Adipose tissue (tissue), 3 donors: ENCODE data around the gene QKI. TPM values are rescaled to one million over a fixed set of nuclear protein-coding genes. Genes with fewer than 3 reads are reported as not detected.

ENCODE experiments used
- H3K27ac ChIP-seq: one replicate; pipeline ENCODE4 v1.5.1; 2013; ENCODE audit warnings: low read depth, low read length
- whole genome bisulfite sequencing, 3 donors: extraction: QIAGEN DNeasy Blood & Tissue Kit; methylation state at CpG; one replicate each; pipeline ENCODE4 v1.1.7; 2013; 5-methylcytosine and 5-hydroxymethylcytosine counted together
- polyA plus RNA-seq, 3 donors: library from polyadenylated mRNA; stranded (reverse); fragments of 200-250 nt; gene quantifications; one replicate each; pipeline ENCODE4 v1.2.3, GENCODE V29; 2013
- donor health status: healthy with polysubstance abuse.
- donor health status: Bipolar disorder and iron deficiency.
- donor health status: healthy.

Gene QKI
- polyA plus RNA-seq, 3 donors = 20.1 to 110 (median 51.2) TPM

DNA sequence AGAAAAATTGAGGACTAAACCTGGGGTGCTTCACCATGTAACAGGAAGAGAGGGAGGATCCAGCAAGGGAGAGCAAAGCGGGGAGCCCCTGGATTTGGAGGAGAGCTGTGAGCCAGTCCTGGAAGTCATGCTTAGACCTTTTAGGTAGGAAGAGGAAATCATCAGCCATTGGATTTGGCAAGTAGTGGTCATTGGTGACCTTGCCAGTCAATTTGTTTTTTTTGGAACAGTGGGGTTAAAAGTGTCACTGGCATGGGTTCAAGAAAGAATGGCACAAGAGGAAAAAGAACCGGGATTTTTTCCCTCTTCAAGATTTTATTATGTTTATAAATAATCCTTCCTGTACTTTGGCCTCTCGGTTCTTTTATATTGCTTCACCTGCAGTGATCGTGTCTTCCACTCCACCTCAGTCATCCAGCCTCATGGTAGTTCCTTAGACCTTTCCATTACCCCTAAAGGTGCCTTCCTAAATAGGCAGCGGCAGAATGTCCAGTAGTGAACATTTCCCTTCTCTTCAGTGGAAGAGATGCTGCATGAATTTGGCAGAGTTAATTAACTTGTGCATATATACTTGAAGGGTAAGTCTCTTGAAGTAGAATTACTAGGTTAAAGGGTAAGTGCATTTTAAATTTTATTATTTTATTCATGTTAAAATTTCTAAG, 124.7 kb downstream of the QKI start:
- H3K27ac ChIP-seq = no peak overlapping the region
- 61 to 74% (median 67%) methylated on average over 5 of the region's 5 CpGs for WGBS, 3 donors

DNA sequence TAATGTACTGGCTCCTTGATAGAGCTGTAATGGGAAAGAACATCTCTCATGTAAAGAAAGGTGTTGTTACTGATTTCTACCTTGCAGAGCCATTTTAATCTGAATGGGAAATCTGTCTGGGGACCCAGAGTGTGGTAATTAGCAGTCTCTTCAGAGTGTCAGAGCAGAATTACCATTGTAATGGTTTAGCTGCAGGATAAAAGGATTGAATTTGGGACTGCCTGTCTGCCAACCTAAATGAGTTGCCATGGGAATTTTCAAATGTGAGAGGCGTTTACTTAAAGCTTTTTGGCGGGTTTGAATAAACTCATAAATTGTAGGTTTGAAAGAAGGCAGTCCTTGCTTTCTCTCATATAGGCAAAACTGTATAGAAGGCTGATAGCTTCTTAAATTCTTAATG, 128.8 kb downstream of the QKI start:
- WGBS, 3 donors = 81 to 95% (median 92%) methylated on average over 2 of the region's 2 CpGs

DNA sequence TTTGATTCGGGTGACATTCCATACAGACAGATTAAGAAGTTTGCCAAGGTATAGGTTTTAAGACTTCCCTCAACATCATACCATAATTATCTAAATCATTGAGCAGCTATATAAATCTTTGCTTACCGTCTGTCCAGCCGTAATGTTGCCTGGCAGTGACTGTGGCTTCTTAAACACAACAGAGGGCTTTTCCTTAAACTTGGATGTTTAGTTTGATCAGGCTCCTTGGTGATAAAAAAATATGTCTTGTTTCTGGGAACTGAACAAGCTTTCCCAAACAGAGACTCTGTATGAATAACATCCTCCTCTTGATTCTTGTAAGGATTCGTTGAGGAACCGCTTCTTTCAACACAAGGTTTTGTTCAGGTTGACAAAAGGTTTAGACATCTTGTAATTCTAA, 130.9 kb downstream of the QKI start:
- no peak overlapping the region for H3K27ac ChIP-seq
- 87 to 90% (median 89%) methylated on average over 5 of the region's 5 CpGs for WGBS, 3 donors

More for the DNA sequence above, 128.8 kb downstream of the QKI start:
- no peak overlapping the region for H3K27ac ChIP-seq

- WGBS, 3 donors = 92 to 98% (median 93%) methylated on average over 3 of the region's 3 CpGs
- no peak overlapping the region for H3K27ac ChIP-seq
Observed at GRCh38 chr6:163547287-163547686, 132.8 kb downstream of the QKI start.

GRCh38 chr6:163548624-163549023, 134.1 kb downstream of the QKI start:
- H3K27ac ChIP-seq = no peak overlapping the region
- 81 to 96% (median 96%) methylated on average over 3 of the region's 3 CpGs for WGBS, 3 donors

DNA sequence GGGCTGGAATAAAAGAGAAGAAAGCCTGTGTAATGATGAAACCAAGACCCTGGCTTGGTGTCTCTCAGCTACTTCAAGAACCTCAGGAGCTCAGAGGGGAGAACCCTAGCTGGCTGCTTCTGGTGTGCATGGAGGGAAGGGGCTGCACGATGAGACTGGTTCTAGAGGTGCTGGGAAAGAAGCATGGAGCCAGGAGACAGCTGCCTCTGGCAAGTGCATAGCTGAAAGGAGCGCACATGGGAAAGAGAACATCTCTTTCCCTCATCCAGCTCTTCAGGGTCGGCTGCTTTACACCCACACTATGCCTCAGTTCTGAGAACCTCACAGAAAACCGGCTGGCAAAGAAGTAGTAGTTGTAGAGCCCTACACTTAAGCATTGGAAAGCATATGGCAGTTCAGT, 139.5 kb downstream of the QKI start:
- no peak overlapping the region for H3K27ac ChIP-seq
- WGBS, 3 donors = 82 to 96% (median 87%) methylated on average over 4 of the region's 4 CpGs

DNA sequence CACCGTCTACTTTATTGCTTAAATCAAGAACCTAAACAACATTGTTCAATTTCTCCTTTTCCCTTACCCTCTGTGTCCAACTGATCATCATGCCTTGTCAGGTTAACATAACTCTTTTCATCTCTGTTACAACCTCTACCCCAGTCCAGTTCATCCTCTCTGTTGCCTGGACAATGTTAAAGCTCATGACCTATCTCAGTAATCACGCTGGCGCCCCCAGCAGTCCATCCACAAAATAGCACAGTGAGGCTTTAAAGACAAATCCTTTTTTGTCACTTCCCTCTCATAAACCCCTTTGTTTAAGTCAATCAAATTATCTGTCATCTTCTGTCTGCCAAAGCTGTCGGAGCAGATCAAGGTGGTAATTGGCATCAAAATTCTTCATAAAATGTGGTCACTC, 140.1 kb downstream of the QKI start:
- no peak overlapping the region for H3K27ac ChIP-seq
- 70 to 83% (median 82%) methylated on average over 4 of the region's 4 CpGs for WGBS, 3 donors

GRCh38 chr6:163559661-163560060, 145.1 kb downstream of the QKI start:
- 61 to 64% (median 62%) methylated on average over 3 of the region's 3 CpGs for WGBS, 3 donors
- no peak overlapping the region for H3K27ac ChIP-seq

GRCh38 chr6:163563318-163563717, 148.8 kb downstream of the QKI start:
- 94 to 96% (median 94%) methylated on average over 8 of the region's 8 CpGs for WGBS, 3 donors
- no peak overlapping the region for H3K27ac ChIP-seq

GRCh38 chr6:163564534-163564933, 150.0 kb downstream of the QKI start:
- 61 to 89% (median 87%) methylated on average over 3 of the region's 3 CpGs for WGBS, 3 donors
- H3K27ac ChIP-seq = no peak overlapping the region

- WGBS, 3 donors = 40 to 71% (median 65%) methylated on average over 4 of the region's 4 CpGs
- no peak overlapping the region for H3K27ac ChIP-seq
Observed at GRCh38 chr6:163565140-163565539, 150.6 kb downstream of the QKI start.

GRCh38 chr6:163566056-163566455, 151.5 kb downstream of the QKI start:
- H3K27ac ChIP-seq = no peak overlapping the region
- WGBS, 3 donors = 83 to 92% (median 90%) methylated on average over 1 of the region's 1 CpG

- WGBS, 3 donors = 94 to 97% (median 96%) methylated on average over 4 of the region's 4 CpGs
- no peak overlapping the region for H3K27ac ChIP-seq
Observed at GRCh38 chr6:163568275-163568674, 153.8 kb downstream of the QKI start.

- 87 to 93% (median 92%) methylated on average over 12 of the region's 12 CpGs for WGBS, 3 donors
- no peak overlapping the region for H3K27ac ChIP-seq
Observed at GRCh38 chr6:163570579-163571231, 156.2 kb downstream of the QKI start.

GRCh38 chr6:163571730-163572129, 157.2 kb downstream of the QKI start:
- H3K27ac ChIP-seq = no peak overlapping the region
- 68 to 96% (median 95%) methylated on average over 2 of the region's 2 CpGs for WGBS, 3 donors

DNA sequence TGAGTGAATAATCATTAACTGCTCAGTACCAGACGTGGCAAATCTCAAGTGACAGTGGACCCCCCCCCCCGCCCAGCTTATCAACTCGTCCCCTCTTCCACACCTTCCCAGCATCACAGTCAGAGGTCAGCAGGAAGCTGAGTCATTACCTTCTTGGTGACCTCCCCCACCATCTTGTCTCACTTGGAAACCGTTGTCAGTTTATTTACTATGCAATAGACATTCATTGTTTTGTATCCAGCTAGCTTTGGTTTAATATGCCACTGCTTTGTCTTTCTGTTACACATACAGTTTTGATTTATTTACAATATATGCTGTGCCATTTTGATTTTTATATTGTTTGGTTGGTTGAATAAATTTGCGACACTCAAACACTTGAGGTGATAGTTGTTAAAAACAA, 158.1 kb downstream of the QKI start:
- WGBS, 3 donors = 65 to 78% (median 72%) methylated on average over 5 of the region's 5 CpGs
- no peak overlapping the region for H3K27ac ChIP-seq

DNA sequence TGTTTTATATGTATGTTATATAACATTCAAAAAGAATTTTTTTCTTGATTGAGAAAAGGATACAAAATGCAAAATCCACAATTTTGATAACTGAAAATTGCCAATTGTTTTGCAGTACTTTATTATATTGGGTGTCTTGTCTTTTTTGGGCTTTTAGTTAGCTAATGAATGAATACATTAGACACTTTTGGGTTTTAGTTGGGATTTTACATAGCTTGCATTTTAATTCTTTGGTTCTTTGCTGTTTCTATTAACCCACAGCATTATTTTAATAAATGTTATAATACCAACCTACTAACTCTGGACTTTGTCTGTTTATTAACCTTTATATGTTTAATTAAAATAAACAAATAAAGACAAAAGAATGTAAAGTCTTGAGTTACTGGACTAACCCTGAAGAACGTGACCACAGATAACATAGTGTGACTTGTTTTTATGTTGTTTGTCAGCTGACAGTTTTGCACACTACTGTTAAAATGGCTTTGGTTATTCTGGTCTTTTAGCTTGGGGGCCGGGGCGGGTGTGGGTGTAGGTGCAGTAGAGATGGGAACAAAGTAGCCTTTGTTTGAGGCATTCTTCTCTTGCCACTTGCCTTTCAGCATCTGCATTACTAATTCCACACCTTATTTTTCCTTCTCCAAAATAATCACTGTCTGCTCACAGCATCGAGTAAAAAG, 159.1 kb downstream of the QKI start:
- no peak overlapping the region for H3K27ac ChIP-seq

DNA sequence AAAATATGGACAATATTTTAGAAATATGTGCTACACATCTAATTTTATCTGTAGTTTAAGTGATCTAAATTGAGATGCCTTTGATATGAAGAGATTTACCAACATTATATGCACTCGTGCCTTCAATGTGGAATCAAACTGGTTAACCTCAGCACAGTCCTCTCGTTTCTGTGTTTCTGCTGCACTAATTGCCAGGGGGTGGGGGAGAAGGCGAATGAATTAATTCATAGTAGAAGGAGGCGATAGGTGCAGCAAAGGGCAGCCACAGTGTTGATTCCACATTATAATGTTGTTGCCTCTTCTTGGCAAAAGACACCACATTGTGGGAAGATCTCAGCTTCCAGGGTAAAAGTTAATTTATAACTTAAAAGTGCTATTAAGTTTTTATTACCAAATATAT, 161.6 kb downstream of the QKI start:
- 75 to 80% (median 76%) methylated on average over 4 of the region's 4 CpGs for WGBS, 3 donors
- H3K27ac ChIP-seq = no peak overlapping the region

More for the DNA sequence above, 159.1 kb downstream of the QKI start:
- 67 to 92% (median 84%) methylated on average over 4 of the region's 4 CpGs for whole genome bisulfite sequencing, 3 donors

- 52 to 85% (median 74%) methylated on average over 3 of the region's 3 CpGs for WGBS, 3 donors
Observed at GRCh38 chr6:163577404-163577803, 162.9 kb downstream of the QKI start.

More at GRCh38 chr6:163577404-163577803, 162.9 kb downstream of the QKI start:
- no peak overlapping the region for H3K27ac ChIP-seq
